Stimulated activated effector memory CD8-positive, alpha-beta T cell treated with anti-CD3 and anti-CD28 coated beads, Interleukin-12 subunit alpha, Interleukin-12 subunit beta, amount 100 ng/mL, for 72 hours (primary cell): Measurements from ENCODE around the gene TSPAN11.

Source experiments
- ATAC-seq: fragments of 150-1000 bp; cut with Tn5 transposase; 2 replicates; pipeline ENCODE4 v1.10.0; 2021
- DNase-seq, 2 donors: peaks; one replicate each; pipeline ENCODE4 v3.0.0; 2021 to 2022; ENCODE audit warnings: low spot score in 2 of 2
- H3K27ac Mint-ChIP-seq: one replicate; pipeline ENCODE4 v1.8.0; 2022; ENCODE audit warnings: mild to moderate bottlenecking, mixed read lengths
- H3K36me3 Mint-ChIP-seq: one replicate; pipeline ENCODE4 v1.8.0; 2022; ENCODE audit warnings: mild to moderate bottlenecking, mixed read lengths
- H3K4me1 Mint-ChIP-seq: one replicate; pipeline ENCODE4 v1.8.0; 2022; ENCODE audit warnings: mixed read lengths
- H3K4me3 Mint-ChIP-seq: one replicate; pipeline ENCODE4 v1.8.0; 2022; ENCODE audit warnings: mild to moderate bottlenecking, mixed read lengths
- H3K9me3 Mint-ChIP-seq: one replicate; pipeline ENCODE4 v1.8.0; 2022; ENCODE audit warnings: mixed read lengths

Gene TSPAN11

GRCh38 chr12:30932881-30933280, 6.3 kb downstream of the TSPAN11 start:
- no peaks in the 10 kb centered on the region for H3K36me3 Mint-ChIP-seq
- ATAC-seq (no peak), DNase-seq (no peak)
- no peaks in the 10 kb centered on the region for H3K4me1 Mint-ChIP-seq
- no peaks in the 10 kb centered on the region for H3K9me3 Mint-ChIP-seq
- no peak overlapping the region for H3K4me3 Mint-ChIP-seq
- no peak overlapping the region for H3K27ac Mint-ChIP-seq

GRCh38 chr12:30934811-30935210, 8.3 kb downstream of the TSPAN11 start:
- ATAC-seq: no peak
- no peaks in the 10 kb centered on the region for H3K4me1 Mint-ChIP-seq
- no peaks in the 10 kb centered on the region for H3K9me3 Mint-ChIP-seq
- H3K4me3 Mint-ChIP-seq: no peak overlapping the region
- DNase-seq: no peak
- H3K27ac Mint-ChIP-seq: no peak overlapping the region
- H3K36me3 Mint-ChIP-seq: no peaks in the 10 kb centered on the region

GRCh38 chr12:30936036-30936435, 9.5 kb downstream of the TSPAN11 start:
- DNase-seq (no peak), ATAC-seq (no peak)
- Mint-ChIP-seq H3K36me3 (no peaks in the 10 kb centered on the region), H3K4me1 (no peaks in the 10 kb centered on the region), H3K27ac (no peak overlapping the region), H3K4me3 (no peak overlapping the region), H3K9me3 (no peaks in the 10 kb centered on the region)

- no peaks in the 10 kb centered on the region for H3K9me3 Mint-ChIP-seq
- no peaks in the 10 kb centered on the region for H3K4me1 Mint-ChIP-seq
- no peaks in the 10 kb centered on the region for H3K36me3 Mint-ChIP-seq
- no peak for ATAC-seq
- DNase-seq: no peak
- no peak overlapping the region for H3K4me3 Mint-ChIP-seq
- H3K27ac Mint-ChIP-seq: no peak overlapping the region
These were observed 12.7 kb downstream of the TSPAN11 start for GRCh38 chr12:30939234-30939633.

DNA sequence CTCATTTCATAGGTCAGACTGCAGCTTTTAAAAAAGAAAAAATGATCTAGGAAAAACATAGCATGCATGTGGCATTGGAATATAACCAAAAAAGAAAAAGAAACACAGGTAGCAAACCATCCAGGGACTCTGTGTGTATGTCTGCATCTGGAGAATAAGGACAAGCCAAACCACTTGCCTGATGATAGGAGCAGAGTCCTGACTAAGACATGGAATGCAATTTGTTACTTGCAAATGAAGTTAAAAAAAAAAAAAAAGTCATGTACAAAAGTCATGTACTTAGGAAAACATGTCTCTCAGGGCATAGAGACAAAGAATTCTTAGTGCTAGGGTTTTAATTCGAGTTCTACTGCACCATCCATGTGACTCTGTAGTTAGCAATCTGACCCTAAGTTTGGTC, 15.9 kb downstream of the TSPAN11 start:
- H3K27ac Mint-ChIP-seq: no peak overlapping the region
- no peaks in the 10 kb centered on the region for H3K4me1 Mint-ChIP-seq
- ATAC-seq (no peak), DNase-seq (no peak)
- H3K9me3 Mint-ChIP-seq: no peaks in the 10 kb centered on the region
- no peaks in the 10 kb centered on the region for H3K36me3 Mint-ChIP-seq
- H3K4me3 Mint-ChIP-seq: no peak overlapping the region

GRCh38 chr12:30942936-30943335, 16.4 kb downstream of the TSPAN11 start:
- Mint-ChIP-seq H3K36me3 (no peaks in the 10 kb centered on the region), H3K27ac (no peak overlapping the region), H3K4me3 (no peak overlapping the region), H3K9me3 (no peaks in the 10 kb centered on the region), H3K4me1 (no peaks in the 10 kb centered on the region)
- ATAC-seq (no peak), DNase-seq (no peak)

- Mint-ChIP-seq H3K4me3 (no peak overlapping the region), H3K4me1 (no peaks in the 10 kb centered on the region), H3K27ac (no peak overlapping the region), H3K36me3 (no peaks in the 10 kb centered on the region), H3K9me3 (no peaks in the 10 kb centered on the region)
- ATAC-seq (no peak), DNase-seq (no peak)
These were observed 19.1 kb downstream of the TSPAN11 start for GRCh38 chr12:30945443-30946164.

DNA sequence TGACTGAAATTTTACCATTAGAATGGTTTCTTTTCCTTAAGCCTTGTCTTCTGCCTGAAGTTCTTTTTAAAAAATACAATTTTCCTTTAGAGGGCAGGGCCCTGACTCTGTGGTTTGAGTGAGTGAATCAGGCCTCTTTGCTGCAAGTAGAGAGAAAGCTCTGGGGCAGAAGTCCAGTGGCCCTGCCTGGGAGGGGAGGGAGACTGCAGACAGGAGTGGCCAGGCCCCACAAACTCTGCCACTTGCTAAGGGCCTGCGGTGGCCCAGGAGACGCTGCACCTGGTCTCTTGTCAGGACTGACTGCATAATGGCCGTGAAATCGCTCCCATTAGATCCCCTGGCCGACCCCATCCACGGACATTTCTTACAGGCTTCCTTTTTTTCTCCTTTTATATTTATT, 25.5 kb downstream of the TSPAN11 start:
- no peak overlapping the region for H3K4me3 Mint-ChIP-seq
- DNase-seq: no peak

GRCh38 chr12:30953257-30953656, 26.7 kb downstream of the TSPAN11 start:
- ATAC-seq (no peak), DNase-seq (no peak)
- Mint-ChIP-seq H3K36me3 (no peaks in the 10 kb centered on the region), H3K9me3 (no peaks in the 10 kb centered on the region), H3K4me3 (no peak overlapping the region), H3K27ac (no peak overlapping the region), H3K4me1 (no peaks in the 10 kb centered on the region)

More for the DNA sequence above, 25.5 kb downstream of the TSPAN11 start:
- no peak overlapping the region for H3K27ac Mint-ChIP-seq
- H3K4me1 Mint-ChIP-seq: no peaks in the 10 kb centered on the region
- no peaks in the 10 kb centered on the region for H3K9me3 Mint-ChIP-seq
- ATAC-seq: no peak
- no peaks in the 10 kb centered on the region for H3K36me3 Mint-ChIP-seq

DNA sequence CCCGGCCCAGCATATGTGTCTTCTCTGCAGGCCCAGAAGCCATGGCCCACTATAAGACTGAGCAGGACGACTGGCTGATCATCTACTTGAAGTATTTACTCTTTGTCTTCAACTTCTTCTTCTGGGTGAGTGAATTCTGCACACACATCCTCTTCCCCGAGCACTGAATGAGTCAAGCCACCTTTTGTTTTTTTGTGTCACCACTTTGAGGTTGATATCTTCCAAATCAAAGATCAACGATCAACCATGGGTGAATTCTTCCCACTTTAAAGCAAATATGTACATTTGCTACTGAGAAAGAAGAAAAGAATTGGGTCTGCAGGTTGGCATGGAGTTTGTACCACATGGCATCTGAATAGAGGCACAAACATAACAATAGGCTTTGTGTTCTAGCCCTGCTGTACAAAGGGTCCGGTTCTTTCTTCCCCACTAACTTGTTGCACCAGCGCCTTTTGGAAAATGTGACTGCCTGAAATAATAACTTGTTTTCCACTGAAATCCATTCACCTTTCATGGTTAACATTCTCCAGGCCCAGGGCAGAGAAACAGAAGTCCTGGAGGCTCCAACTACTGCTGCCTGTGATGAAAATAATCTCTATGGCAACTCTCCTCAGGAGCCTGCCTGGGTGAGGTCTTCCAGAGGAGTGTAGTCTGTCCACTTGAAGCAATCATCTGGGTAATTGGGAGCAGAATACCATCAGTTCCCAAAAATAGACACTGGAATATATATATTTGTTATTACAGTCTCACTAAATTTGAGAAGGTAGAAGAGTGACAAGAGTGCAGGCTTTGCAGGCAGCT, 27.6 kb downstream of the TSPAN11 start:
- Mint-ChIP-seq H3K4me3 (no peak overlapping the region), H3K9me3 (no peaks in the 10 kb centered on the region), H3K27ac (no peak overlapping the region), H3K4me1 (no peaks in the 10 kb centered on the region), H3K36me3 (no peaks in the 10 kb centered on the region)
- ATAC-seq: peak; percentile 12
- no peak for DNase-seq

DNA sequence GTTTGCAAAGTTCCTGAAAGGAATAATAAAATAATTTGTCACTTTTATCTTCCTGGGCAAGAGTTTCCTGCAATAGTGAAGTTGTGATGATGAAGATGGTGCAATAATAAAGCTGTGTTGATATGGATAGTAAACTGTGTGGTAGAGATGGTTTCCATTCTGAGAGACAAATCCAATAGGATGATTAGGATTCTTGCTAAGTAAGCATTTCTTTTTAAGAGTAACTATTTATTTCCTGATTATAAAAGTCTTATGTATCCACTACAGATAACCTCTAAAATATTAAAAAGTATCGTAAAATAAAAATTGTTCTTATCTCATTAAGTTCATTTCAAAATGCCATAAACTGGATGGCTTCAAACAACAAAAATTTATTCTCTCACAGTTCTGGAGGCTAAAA, 28.7 kb downstream of the TSPAN11 start:
- no peak for ATAC-seq

DNA sequence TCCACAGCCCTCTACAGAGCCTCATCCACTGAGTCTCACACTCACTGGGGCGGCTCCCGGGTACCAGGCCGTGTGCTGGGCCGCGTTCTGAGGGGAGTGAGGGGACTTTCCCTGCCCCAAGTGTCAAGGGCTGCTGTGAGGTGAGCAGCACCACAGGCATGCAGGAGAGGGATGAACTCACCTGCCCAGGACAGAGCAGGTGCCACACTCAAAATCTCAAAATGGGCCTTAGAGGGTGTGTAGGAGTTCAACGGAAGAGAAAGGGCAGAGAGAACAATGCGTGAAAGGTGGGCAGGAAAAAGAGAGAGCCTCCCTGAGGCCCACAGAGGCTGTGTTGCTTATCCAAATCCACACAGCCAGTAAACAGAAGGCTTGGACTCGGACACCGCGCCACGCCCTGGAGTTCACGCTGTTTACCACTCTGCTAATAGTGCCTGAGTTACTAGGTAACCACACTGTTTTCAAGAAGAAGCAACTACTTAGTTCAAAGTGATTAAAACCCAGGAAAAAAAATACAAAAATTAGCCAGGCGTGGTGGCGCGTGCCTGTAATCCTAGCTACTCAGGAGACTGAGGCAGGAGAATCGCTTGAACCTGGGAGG, 32.7 kb downstream of the TSPAN11 start:
- Mint-ChIP-seq H3K4me3 (no peak overlapping the region), H3K9me3 (no peaks in the 10 kb centered on the region), H3K27ac (no peak overlapping the region), H3K36me3 (no peaks in the 10 kb centered on the region), H3K4me1 (no peaks in the 10 kb centered on the region)
- DNase-seq (no peak), ATAC-seq (no peak)

More for the DNA sequence above, 28.7 kb downstream of the TSPAN11 start:
- Mint-ChIP-seq H3K27ac (no peak overlapping the region), H3K4me3 (no peak overlapping the region), H3K36me3 (no peaks in the 10 kb centered on the region), H3K9me3 (no peaks in the 10 kb centered on the region), H3K4me1 (no peaks in the 10 kb centered on the region)
- no peak for DNase-seq

DNA sequence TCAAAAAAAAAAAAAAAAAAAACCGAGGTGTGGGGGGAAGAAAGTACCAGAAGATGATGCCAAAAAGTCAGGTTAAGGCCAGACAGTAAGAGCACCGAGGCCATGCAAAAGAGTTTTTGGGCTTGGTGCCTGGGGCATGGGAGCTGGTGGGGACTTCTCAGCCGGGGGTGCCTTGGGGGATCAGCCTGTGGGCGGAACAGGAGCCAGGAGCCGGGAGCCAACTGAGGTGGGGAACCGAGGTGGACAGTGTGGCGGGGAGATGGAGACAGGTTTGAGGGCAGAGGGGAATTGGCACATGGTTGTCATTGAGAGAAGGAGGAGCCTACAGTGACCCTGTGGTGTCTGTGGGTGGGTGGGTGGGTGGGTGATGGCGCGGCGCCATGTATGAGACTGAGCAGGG, 33.2 kb downstream of the TSPAN11 start:
- Mint-ChIP-seq H3K27ac (no peak overlapping the region), H3K36me3 (no peaks in the 10 kb centered on the region), H3K9me3 (no peaks in the 10 kb centered on the region), H3K4me1 (no peaks in the 10 kb centered on the region), H3K4me3 (no peak overlapping the region)
- ATAC-seq (no peak), DNase-seq (no peak)

DNA sequence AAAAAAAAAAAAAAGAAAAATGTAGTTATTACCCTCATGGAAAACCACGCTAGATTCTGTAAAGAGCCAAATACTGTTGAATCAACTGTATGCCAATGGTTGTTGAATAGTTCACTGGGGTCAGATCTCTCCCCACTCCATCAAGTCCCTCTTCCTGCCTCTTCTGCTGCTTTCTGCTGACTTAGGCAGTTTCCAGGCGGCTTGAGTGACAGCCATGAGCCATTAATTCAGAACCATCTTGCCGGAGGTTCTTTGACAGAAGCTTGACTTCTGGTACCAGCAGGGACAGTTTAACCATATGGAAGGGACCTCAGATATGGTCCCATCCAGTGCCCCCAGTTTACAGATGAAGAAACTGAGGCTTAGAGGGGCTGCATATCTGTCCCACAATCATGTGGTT, 34.5 kb downstream of the TSPAN11 start:
- ATAC-seq: no peak
- Mint-ChIP-seq H3K27ac (no peak overlapping the region), H3K9me3 (no peaks in the 10 kb centered on the region), H3K4me3 (no peak overlapping the region), H3K4me1 (no peaks in the 10 kb centered on the region), H3K36me3 (no peaks in the 10 kb centered on the region)
- no peak for DNase-seq

DNA sequence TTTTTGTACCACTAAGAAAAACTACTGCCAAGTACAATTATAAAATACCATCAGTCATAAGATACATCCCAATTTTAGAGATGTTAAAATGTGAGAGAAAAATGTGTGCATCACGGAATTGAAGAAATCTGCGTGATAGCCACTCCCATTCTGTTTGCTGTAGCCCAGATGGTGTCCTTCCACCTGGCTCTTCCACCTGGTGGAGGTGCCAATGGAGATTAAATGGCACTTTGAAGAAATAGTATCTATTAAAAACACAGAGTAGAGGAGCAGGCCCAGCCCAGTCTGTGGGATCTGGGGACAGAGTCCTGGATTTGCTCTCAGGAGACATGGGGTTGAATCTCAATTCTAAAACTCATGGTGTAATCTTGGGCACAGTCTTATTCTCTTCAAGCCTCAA, 35.5 kb downstream of the TSPAN11 start:
- no peaks in the 10 kb centered on the region for H3K36me3 Mint-ChIP-seq
- no peak for DNase-seq
- no peaks in the 10 kb centered on the region for H3K4me1 Mint-ChIP-seq
- ATAC-seq: no peak
- H3K27ac Mint-ChIP-seq: no peak overlapping the region
- no peak overlapping the region for H3K4me3 Mint-ChIP-seq
- H3K9me3 Mint-ChIP-seq: no peaks in the 10 kb centered on the region
